ENCODE data around the gene NRBF2. TPM values are rescaled to one million over a fixed set of nuclear protein-coding genes. Genes with fewer than 3 reads are reported as not detected.

Gene NRBF2
- total RNA-seq, 1 experiment from 2014 or later, result 24.8 TPM

DNA sequence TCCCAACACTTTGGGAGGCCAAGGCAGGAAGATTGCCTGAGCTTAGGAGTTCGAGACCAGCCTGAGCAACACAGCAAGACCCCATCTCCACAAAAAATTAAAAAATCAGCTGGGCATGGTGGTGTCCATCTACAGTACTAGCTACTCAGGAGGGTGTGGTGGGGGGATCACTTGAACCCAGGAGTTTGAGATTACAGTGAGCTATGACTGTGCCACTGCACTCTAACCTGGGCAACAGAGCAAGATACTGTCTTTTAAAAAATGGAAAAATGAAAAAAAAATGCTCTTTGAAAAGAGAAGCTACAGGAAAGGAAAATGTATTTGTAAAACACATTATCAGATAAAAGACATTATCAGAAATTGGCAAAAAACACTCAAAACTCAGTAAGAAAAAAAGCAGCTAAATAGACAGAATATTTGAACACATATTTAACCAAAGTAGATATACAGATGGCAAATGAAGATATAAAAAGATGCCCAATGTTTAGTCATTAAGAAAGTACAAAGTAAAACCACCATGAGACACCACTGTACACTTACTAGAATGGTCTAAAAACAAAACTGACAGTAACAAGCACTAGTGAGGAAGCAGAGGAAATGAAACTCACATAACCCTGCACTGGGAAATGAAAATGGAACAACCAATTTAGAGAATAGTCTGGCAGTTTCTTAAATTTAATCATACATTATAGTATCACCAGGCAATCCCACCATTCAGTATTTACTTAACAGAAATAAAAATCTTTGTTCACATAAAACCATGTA lies 40.5 kb downstream of the NRBF2 start:
- Histone ChIP-seq H3K36me3 (ENCODE audit: insufficient read depth, low read length, poor library complexity, severe bottlenecking) (peaks cover 63% of the 10 kb centered on the region), H3K27me3 (replicated peaks; ENCODE audit: insufficient read depth, low read depth, low read length, poor library complexity) (no peaks in the 10 kb centered on the region), H3K4me3 (ENCODE audit: low read depth, low read length, poor library complexity, severe bottlenecking) (no peak overlapping the region), H3K9me3 (ENCODE audit: low read depth, low read length, poor library complexity, severe bottlenecking) (no peaks in the 10 kb centered on the region), H3K4me1 (ENCODE audit: insufficient read depth, low read length, poor library complexity, severe bottlenecking) (peaks cover 16% of the 10 kb centered on the region), H3K27ac (ENCODE audit: low read depth, low read length, poor library complexity, severe bottlenecking) (no peak overlapping the region)
- ChIA-PET POLR2A (ENCODE audit: low non-redundant PET) (no interaction called here), CTCF (no interaction called here)
- DNase-seq (ENCODE audit: low spot score), result no peak
- no TSS peak for BruUV-seq (replicated peaks)
- no peak for TF ChIP-seq EZH2 (IDR thresholded peaks at IDR 0.05; ENCODE audit: borderline replicate concordance, low read depth, low read length, poor library complexity, severe bottlenecking)
- TF ChIP-seq, protein P1, sequence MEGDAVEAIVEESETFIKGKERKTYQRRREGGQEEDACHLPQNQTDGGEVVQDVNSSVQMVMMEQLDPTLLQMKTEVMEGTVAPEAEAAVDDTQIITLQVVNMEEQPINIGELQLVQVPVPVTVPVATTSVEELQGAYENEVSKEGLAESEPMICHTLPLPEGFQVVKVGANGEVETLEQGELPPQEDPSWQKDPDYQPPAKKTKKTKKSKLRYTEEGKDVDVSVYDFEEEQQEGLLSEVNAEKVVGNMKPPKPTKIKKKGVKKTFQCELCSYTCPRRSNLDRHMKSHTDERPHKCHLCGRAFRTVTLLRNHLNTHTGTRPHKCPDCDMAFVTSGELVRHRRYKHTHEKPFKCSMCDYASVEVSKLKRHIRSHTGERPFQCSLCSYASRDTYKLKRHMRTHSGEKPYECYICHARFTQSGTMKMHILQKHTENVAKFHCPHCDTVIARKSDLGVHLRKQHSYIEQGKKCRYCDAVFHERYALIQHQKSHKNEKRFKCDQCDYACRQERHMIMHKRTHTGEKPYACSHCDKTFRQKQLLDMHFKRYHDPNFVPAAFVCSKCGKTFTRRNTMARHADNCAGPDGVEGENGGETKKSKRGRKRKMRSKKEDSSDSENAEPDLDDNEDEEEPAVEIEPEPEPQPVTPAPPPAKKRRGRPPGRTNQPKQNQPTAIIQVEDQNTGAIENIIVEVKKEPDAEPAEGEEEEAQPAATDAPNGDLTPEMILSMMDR (conservative IDR thresholded peaks at IDR 0.05; ENCODE audit: low read depth, low read length), result no peak
- intact Hi-C loops (cut with micrococcal nuclease; ENCODE audit: unreplicated experiment), result no loop called here

DNA sequence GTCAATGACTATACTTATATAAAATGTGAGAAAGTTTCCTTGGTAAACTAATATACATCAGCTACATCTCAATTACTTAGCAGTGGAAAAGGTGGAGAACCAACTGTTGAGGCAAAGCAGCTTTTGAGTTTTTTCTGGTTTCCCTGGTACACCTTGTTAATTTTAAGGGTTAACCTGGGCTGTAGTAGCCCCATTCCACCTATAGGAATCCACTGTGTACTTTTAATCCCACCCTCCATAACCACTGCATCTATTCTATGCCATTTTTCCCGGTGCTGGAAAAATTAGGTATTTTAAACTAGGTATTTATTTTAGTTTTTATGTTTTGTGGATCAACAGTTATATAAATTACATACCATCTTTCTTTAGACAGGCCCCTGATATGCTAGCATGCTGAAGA lies 42.4 kb downstream of the NRBF2 start:
- Histone ChIP-seq H3K4me3 (ENCODE audit: low read depth, low read length, poor library complexity, severe bottlenecking) (no peak overlapping the region), H3K9me3 (ENCODE audit: low read depth, low read length, poor library complexity, severe bottlenecking) (no peaks in the 10 kb centered on the region), H3K27me3 (replicated peaks; ENCODE audit: insufficient read depth, low read depth, low read length, poor library complexity) (no peaks in the 10 kb centered on the region), H3K27ac (ENCODE audit: low read depth, low read length, poor library complexity, severe bottlenecking) (no peak overlapping the region), H3K36me3 (ENCODE audit: insufficient read depth, low read length, poor library complexity, severe bottlenecking) (peaks cover 69% of the 10 kb centered on the region), H3K4me1 (ENCODE audit: insufficient read depth, low read length, poor library complexity, severe bottlenecking) (no peaks in the 10 kb centered on the region)
- BruUV-seq (replicated peaks), result no TSS peak
- POLR2A ChIA-PET (ENCODE audit: low non-redundant PET), result no interaction called here
- intact Hi-C loops (cut with micrococcal nuclease; ENCODE audit: unreplicated experiment), result no loop called here
- no peak for DNase-seq (ENCODE audit: low spot score)
- TF ChIP-seq, protein P1 (conservative IDR thresholded peaks at IDR 0.05; ENCODE audit: low read depth, low read length), result no peak
- no peak for TF ChIP-seq EZH2 (IDR thresholded peaks at IDR 0.05; ENCODE audit: borderline replicate concordance, low read depth, low read length, poor library complexity, severe bottlenecking)
- CTCF ChIA-PET, result no interaction called here

DNA sequence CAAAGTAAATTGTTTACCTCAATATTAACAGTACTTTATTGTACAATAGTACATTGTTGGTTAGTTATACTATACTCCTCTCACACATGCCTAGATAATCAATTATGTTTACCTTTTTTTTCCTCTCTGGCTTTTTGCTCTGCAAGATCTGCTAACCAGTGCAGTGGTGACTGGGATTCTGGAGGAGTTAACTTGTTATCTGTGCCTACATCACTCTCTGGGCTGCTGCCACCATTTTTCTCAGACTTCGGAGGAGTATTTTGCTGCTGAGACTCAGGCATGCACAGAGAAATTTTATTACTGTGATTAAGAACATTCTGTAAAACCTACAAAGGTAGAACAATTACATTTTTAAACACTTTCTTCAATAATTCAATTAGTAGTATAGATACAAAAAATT lies 59.7 kb downstream of the NRBF2 start:
- no TSS peak for BruUV-seq (replicated peaks)
- H3K27me3 ChIP-seq (replicated peaks; ENCODE audit: insufficient read depth, low read depth, low read length, poor library complexity), result no peaks in the 10 kb centered on the region
- no peak for TF ChIP-seq EZH2 (IDR thresholded peaks at IDR 0.05; ENCODE audit: borderline replicate concordance, low read depth, low read length, poor library complexity, severe bottlenecking)
- TF ChIP-seq, protein P1 (conservative IDR thresholded peaks at IDR 0.05; ENCODE audit: low read depth, low read length), result no peak
- peaks cover 13% of the 10 kb centered on the region for H3K4me1 ChIP-seq (ENCODE audit: insufficient read depth, low read length, poor library complexity, severe bottlenecking)
- intact Hi-C loops (cut with micrococcal nuclease; ENCODE audit: unreplicated experiment), result no loop called here
- DNase-seq (ENCODE audit: low spot score), result no peak
- H3K4me3 ChIP-seq (ENCODE audit: low read depth, low read length, poor library complexity, severe bottlenecking), result no peak overlapping the region
- ChIA-PET POLR2A (ENCODE audit: low non-redundant PET) (no interaction called here), CTCF (no interaction called here)
- H3K9me3 ChIP-seq (ENCODE audit: low read depth, low read length, poor library complexity, severe bottlenecking), result no peaks in the 10 kb centered on the region
- H3K27ac ChIP-seq (ENCODE audit: low read depth, low read length, poor library complexity, severe bottlenecking), result no peak overlapping the region
- H3K36me3 ChIP-seq (ENCODE audit: insufficient read depth, low read length, poor library complexity, severe bottlenecking), result peaks cover 68% of the 10 kb centered on the region
